Lower leg skin (tissue), 3 donors: ENCODE measurements around the gene IL25.

ENCODE experiments used
- CTCF ChIP-seq, 3 donors: fragments of 450-650 bp; IDR thresholded peaks; one replicate each; pipeline ENCODE4 v1.5.1; 2016; ENCODE audit warnings: antibody characterized with exemption in 3 of 3, mild to moderate bottlenecking in 3 of 3, moderate library complexity in 2 of 3
- POLR2A ChIP-seq, 2 donors: fragments of 450-650 bp; IDR thresholded peaks; one replicate each; pipeline ENCODE4 v1.6.1; 2016 to 2017; ENCODE audit warnings: antibody characterized with exemption in 2 of 2, mild to moderate bottlenecking in 1 of 2, moderate library complexity in 1 of 2

DNA sequence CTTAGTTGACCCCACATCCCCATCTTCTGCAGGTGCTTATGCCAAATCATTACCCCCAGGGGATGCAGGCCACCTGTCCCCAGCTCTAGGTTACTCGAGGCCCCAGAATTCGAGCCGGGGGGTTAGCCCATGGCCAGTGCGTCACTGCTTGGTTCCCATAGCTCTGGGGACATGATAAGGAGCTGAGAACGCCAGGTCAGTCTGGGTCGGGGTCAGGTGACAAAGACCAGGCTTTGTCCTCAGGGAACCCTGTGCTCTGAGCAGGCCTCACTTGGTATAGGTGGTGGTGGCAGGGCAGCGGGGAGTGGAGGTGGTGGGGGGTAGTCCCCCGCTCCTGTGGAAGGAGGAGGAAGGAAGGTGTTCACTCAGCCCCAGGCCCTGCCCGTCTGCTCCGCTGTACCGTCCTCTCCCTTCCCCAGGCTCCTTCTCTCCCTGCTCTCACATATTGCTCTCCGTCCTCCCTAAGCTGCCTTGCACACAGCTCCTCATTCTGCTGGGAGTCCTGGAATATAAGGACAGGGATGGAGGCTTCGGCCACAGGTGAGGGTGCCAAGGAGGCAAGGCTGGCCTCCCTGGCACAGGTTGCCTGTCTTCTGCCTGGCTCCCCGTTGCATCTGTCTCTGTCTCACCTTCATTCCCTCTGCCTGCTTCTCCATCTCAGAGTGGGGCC is 37.5 kb downstream of the IL25 start:
- TF ChIP-seq POLR2A (IDR thresholded peaks at IDR 0.05) (no peak), CTCF (IDR thresholded peaks at IDR 0.05) (no peak)
